HUES6 (cell line): ENCODE data around the gene LYVE1.

Experiments
- H3K27ac ChIP-seq: 2 replicates; pipeline ENCODE4 v1.7.0; 2013; ENCODE audit warnings: low read depth, mild to moderate bottlenecking, low read length, inconsistent platforms
- H3K27me3 ChIP-seq: 2 replicates; pipeline ENCODE4 v1.6.1; 2013; ENCODE audit warnings: low read length; ENCODE audit not compliant: control insufficient read depth, insufficient read depth
- H3K36me3 ChIP-seq: 2 replicates; pipeline ENCODE4 v1.6.1; 2013; ENCODE audit warnings: low read length; ENCODE audit not compliant: control insufficient read depth, insufficient read depth
- H3K4me1 ChIP-seq: 2 replicates; pipeline ENCODE4 v1.6.1; 2013; ENCODE audit warnings: low read length; ENCODE audit not compliant: control insufficient read depth, insufficient read depth
- H3K4me3 ChIP-seq: 2 replicates; pipeline ENCODE4 v1.5.1; 2013; ENCODE audit warnings: low read depth, low read length
- H3K9ac ChIP-seq: one replicate; pipeline ENCODE4 v1.6.1; 2013; ENCODE audit warnings: mild to moderate bottlenecking, low read length
- H3K9me3 ChIP-seq: 2 replicates; pipeline ENCODE4 v1.6.1; 2013; ENCODE audit warnings: low read depth, low read length; ENCODE audit not compliant: control insufficient read depth, insufficient read depth

LYVE1 gene

GRCh38 chr11:10591741-10592140, 23.3 kb upstream of the LYVE1 start:
- Histone ChIP-seq H3K9me3 (no peaks in the 10 kb centered on the region), H3K36me3 (no peaks in the 10 kb centered on the region), H3K4me1 (peaks cover 4% of the 10 kb centered on the region; the same call in 1 of the 2 replicates), H3K27ac (no peak overlapping the region), H3K9ac (no peak overlapping the region), H3K27me3 (no peaks in the 10 kb centered on the region), H3K4me3 (no peak overlapping the region)

GRCh38 chr11:10590218-10590915, 21.9 kb upstream of the LYVE1 start:
- Histone ChIP-seq H3K4me1 (peaks cover 4% of the 10 kb centered on the region; the same call in 1 of the 2 replicates), H3K36me3 (no peaks in the 10 kb centered on the region), H3K9ac (no peak overlapping the region), H3K9me3 (no peaks in the 10 kb centered on the region), H3K27ac (no peak overlapping the region), H3K27me3 (no peaks in the 10 kb centered on the region), H3K4me3 (no peak overlapping the region)

GRCh38 chr11:10588904-10589303, 20.4 kb upstream of the LYVE1 start:
- H3K36me3 ChIP-seq: no peaks in the 10 kb centered on the region
- H3K4me3 ChIP-seq: no peak overlapping the region
- H3K9me3 ChIP-seq: no peaks in the 10 kb centered on the region
- H3K9ac ChIP-seq: no peak overlapping the region
- no peak overlapping the region for H3K27ac ChIP-seq
- no peaks in the 10 kb centered on the region for H3K27me3 ChIP-seq
- H3K4me1 ChIP-seq: peaks cover 4% of the 10 kb centered on the region; the same call in 1 of the 2 replicates

- Histone ChIP-seq H3K36me3 (no peaks in the 10 kb centered on the region), H3K9me3 (no peaks in the 10 kb centered on the region), H3K4me1 (peaks cover 4% of the 10 kb centered on the region; the same call in 1 of the 2 replicates), H3K27ac (no peak overlapping the region), H3K27me3 (no peaks in the 10 kb centered on the region), H3K4me3 (no peak overlapping the region), H3K9ac (no peak overlapping the region)
These were observed 19.5 kb upstream of the LYVE1 start for GRCh38 chr11:10587995-10588394.

GRCh38 chr11:10587388-10587787, 18.9 kb upstream of the LYVE1 start:
- Histone ChIP-seq H3K4me1 (peaks cover 4% of the 10 kb centered on the region; the same call in 1 of the 2 replicates), H3K9ac (no peak overlapping the region), H3K36me3 (no peaks in the 10 kb centered on the region), H3K9me3 (no peaks in the 10 kb centered on the region), H3K4me3 (no peak overlapping the region), H3K27me3 (no peaks in the 10 kb centered on the region), H3K27ac (no peak overlapping the region)

- H3K27ac ChIP-seq: no peak overlapping the region
- no peak overlapping the region for H3K4me3 ChIP-seq
- no peaks in the 10 kb centered on the region for H3K27me3 ChIP-seq
- H3K36me3 ChIP-seq: no peaks in the 10 kb centered on the region
- no peaks in the 10 kb centered on the region for H3K9me3 ChIP-seq
- no peaks in the 10 kb centered on the region for H3K4me1 ChIP-seq
- no peak overlapping the region for H3K9ac ChIP-seq
These were observed 15.6 kb upstream of the LYVE1 start for GRCh38 chr11:10584071-10584501.

- H3K4me3 ChIP-seq: no peak overlapping the region
- H3K27me3 ChIP-seq: no peaks in the 10 kb centered on the region
- H3K36me3 ChIP-seq: no peaks in the 10 kb centered on the region
- H3K27ac ChIP-seq: no peak overlapping the region
- no peak overlapping the region for H3K9ac ChIP-seq
- H3K4me1 ChIP-seq: no peaks in the 10 kb centered on the region
- H3K9me3 ChIP-seq: no peaks in the 10 kb centered on the region
These were observed 13.1 kb upstream of the LYVE1 start for GRCh38 chr11:10581481-10582019.

GRCh38 chr11:10580623-10581022, 12.2 kb upstream of the LYVE1 start:
- Histone ChIP-seq H3K9ac (no peak overlapping the region), H3K4me1 (no peaks in the 10 kb centered on the region), H3K9me3 (no peaks in the 10 kb centered on the region), H3K36me3 (no peaks in the 10 kb centered on the region; the same call in 1 of the 2 replicates), H3K27ac (no peak overlapping the region), H3K27me3 (no peaks in the 10 kb centered on the region), H3K4me3 (no peak overlapping the region)

- Histone ChIP-seq H3K36me3 (no peaks in the 10 kb centered on the region; the same call in 1 of the 2 replicates), H3K27ac (no peak overlapping the region), H3K4me1 (no peaks in the 10 kb centered on the region), H3K4me3 (no peak overlapping the region), H3K27me3 (no peaks in the 10 kb centered on the region), H3K9me3 (no peaks in the 10 kb centered on the region), H3K9ac (no peak overlapping the region)
These were observed 11.2 kb upstream of the LYVE1 start for GRCh38 chr11:10579700-10580099.

GRCh38 chr11:10576035-10576398, 7.6 kb upstream of the LYVE1 start:
- H3K4me3 ChIP-seq: no peak overlapping the region
- peaks cover 5% of the 10 kb centered on the region; the same call in 1 of the 2 replicates for H3K4me1 ChIP-seq
- no peak overlapping the region for H3K9ac ChIP-seq
- H3K27me3 ChIP-seq: no peaks in the 10 kb centered on the region
- no peak overlapping the region for H3K27ac ChIP-seq
- no peaks in the 10 kb centered on the region for H3K9me3 ChIP-seq
- H3K36me3 ChIP-seq: no peaks in the 10 kb centered on the region; the same call in 1 of the 2 replicates

- no peak overlapping the region for H3K9ac ChIP-seq
- H3K27me3 ChIP-seq: no peaks in the 10 kb centered on the region
- H3K4me1 ChIP-seq: peaks cover 5% of the 10 kb centered on the region; the same call in 1 of the 2 replicates
- H3K27ac ChIP-seq: no peak overlapping the region
- H3K4me3 ChIP-seq: no peak overlapping the region
- H3K9me3 ChIP-seq: no peaks in the 10 kb centered on the region
- H3K36me3 ChIP-seq: no peaks in the 10 kb centered on the region; the same call in 1 of the 2 replicates
These were observed 7.0 kb upstream of the LYVE1 start for GRCh38 chr11:10575346-10576034.
